Sigmoid colon (tissue), 7 donors: Measurements from ENCODE around the gene SDK2. TPM values are rescaled to one million over a fixed set of nuclear protein-coding genes. Genes with fewer than 3 reads are reported as not detected.
A peak's percentile ranks its signal among the peaks of the same experiment; 100 is the strongest.

Source experiments
- DNase-seq: peaks from one replicate; pipeline ENCODE4 v3.0.0-alpha.2; 2019
- H3K27ac ChIP-seq, 4 donors: fragments of 200-600 bp; sonication (generic); one replicate each; pipeline ENCODE4 v1.5.1; 2016 to 2019; ENCODE audit warnings: mild to moderate bottlenecking in 1 of 4
- H3K27me3 ChIP-seq, 3 donors: fragments of 200-600 bp; sonication (generic); one replicate each; pipeline ENCODE4 v1.5.1; 2019; ENCODE audit warnings: mild to moderate bottlenecking in 1 of 3
- H3K36me3 ChIP-seq, 4 donors: fragments of 200-600 bp; sonication (generic); one replicate each; pipeline ENCODE4 v1.5.1; 2016 to 2019
- H3K4me1 ChIP-seq, 4 donors: fragments of 200-600 bp; sonication (generic); one replicate each; pipeline ENCODE4 v1.5.1; 2017 to 2019
- H3K4me3 ChIP-seq, 4 donors: fragments of 200-600 bp; sonication (generic); one replicate each; pipeline ENCODE4 v1.5.1; 2017 to 2019; ENCODE audit warnings: mild to moderate bottlenecking in 2 of 4, moderate library complexity in 1 of 4
- H3K9me3 ChIP-seq, 4 donors: fragments of 200-600 bp in 3 of 4; sonication (generic) in 3 of 4; one replicate each; pipeline versions ENCODE4 v1.5.1 to v1.6.1; 2013 to 2019
- EP300 ChIP-seq, 4 donors: sonication (generic); formaldehyde crosslinking; IDR thresholded peaks; one replicate each; pipeline ENCODE4 v1.6.1; 2017; ENCODE audit warnings: antibody characterized with exemption in 4 of 4
- POLR2A ChIP-seq, 2 donors: fragments of 450-650 bp; IDR thresholded peaks; one replicate each; pipeline ENCODE4 v1.6.1; 2016; ENCODE audit warnings: antibody characterized with exemption in 2 of 2, mild to moderate bottlenecking in 2 of 2, moderate library complexity in 2 of 2
- POLR2AphosphoS5 ChIP-seq, 4 donors: sonication (generic); formaldehyde crosslinking; IDR thresholded peaks; one replicate each; pipeline ENCODE4 v1.6.1; 2017; ENCODE audit warnings: antibody characterized with exemption in 4 of 4
- WGBS, 2 donors: extraction: QIAGEN DNeasy Blood & Tissue Kit; methylation state at CpG; one replicate each; pipeline ENCODE4 v1.1.7; 2013; 5-methylcytosine and 5-hydroxymethylcytosine counted together
- intact Hi-C: fragments of 100-400 bp; cut with DNase I; formaldehyde crosslinking; loops from one replicate; pipeline ENCODE4 v1.15.1; 2023
- polyA plus RNA-seq, 3 donors: library from polyadenylated mRNA; stranded (reverse); fragments of 200-250 nt; gene quantifications; one replicate each; pipeline ENCODE4 v1.2.3, GENCODE V29; 2013
- total RNA-seq, 4 donors: library from RNA; depleted of rRNA; stranded (reverse); fragments of >200 nt; gene quantifications; one replicate each; pipeline ENCODE4 v1.1.0, GENCODE V29; 2016
- TF ChIP-seq, protein P1 (sequence below), 4 experiments: fragments of 450-650 bp in 3 of 4; fragments of 200-600 bp in 1 of 4; IDR thresholded peaks; one replicate each; pipeline ENCODE4 v1.5.1; 2016 to 2019; ENCODE audit warnings: antibody characterized with exemption in 4 of 4, mild to moderate bottlenecking in 3 of 4, moderate library complexity in 2 of 4
- donor health status: healthy with polysubstance abuse.
- donor health status: Bipolar disorder and iron deficiency.
- donor health status: healthy.

The SDK2 gene
- total and polyA plus RNA-seq, 7 donors: under 0.01 to 1.9 (median 0.71) TPM

DNA sequence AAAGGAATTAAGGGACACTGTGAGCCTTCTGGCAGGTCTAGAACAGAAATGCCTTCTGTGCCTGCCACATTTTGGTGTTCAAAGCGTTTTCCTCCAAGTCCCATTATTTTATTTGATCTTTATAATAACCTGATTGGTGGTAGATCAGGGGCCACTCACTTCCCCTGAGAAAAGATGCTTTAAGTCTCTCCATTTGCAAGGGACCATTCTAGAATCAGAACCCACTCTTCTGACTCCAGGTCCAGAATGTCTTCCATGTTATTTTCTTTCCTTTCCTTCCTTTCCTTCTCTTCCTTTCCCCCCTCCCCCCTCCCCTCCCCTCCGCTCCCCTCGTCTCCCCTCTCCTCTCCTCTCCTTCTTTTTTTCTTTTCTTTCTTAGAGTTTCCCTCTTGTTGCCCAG lies 313.2 kb downstream of the SDK2 start:
- no peak for TF ChIP-seq EP300 (IDR thresholded peaks at IDR 0.05)
- no peak for TF ChIP-seq POLR2AphosphoS5 (IDR thresholded peaks at IDR 0.05)
- TF ChIP-seq, protein P1, sequence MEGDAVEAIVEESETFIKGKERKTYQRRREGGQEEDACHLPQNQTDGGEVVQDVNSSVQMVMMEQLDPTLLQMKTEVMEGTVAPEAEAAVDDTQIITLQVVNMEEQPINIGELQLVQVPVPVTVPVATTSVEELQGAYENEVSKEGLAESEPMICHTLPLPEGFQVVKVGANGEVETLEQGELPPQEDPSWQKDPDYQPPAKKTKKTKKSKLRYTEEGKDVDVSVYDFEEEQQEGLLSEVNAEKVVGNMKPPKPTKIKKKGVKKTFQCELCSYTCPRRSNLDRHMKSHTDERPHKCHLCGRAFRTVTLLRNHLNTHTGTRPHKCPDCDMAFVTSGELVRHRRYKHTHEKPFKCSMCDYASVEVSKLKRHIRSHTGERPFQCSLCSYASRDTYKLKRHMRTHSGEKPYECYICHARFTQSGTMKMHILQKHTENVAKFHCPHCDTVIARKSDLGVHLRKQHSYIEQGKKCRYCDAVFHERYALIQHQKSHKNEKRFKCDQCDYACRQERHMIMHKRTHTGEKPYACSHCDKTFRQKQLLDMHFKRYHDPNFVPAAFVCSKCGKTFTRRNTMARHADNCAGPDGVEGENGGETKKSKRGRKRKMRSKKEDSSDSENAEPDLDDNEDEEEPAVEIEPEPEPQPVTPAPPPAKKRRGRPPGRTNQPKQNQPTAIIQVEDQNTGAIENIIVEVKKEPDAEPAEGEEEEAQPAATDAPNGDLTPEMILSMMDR (IDR thresholded peaks at IDR 0.05): no peak
- intact Hi-C loops: no loop called here

DNA sequence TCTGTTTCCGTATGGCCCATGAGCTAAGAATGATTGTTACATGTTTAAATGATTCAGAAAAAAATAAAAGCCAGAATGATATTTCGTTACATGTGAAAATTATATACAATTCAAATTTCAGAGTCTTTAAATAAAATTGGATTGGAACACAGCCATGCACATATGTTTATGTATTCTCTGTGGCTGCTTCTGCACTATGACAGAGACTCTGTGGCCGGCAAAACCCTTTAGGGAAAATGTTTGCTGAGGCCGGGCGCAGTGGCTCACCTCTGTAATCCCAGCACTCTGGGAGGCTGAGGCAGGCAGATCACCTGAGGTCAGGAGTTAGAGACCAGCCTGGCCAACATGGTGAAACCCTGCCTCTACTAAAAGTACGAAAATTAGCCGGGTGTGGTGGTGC lies 316.6 kb downstream of the SDK2 start:
- no peak overlapping the region for H3K27ac ChIP-seq
- no peaks in the 10 kb centered on the region for H3K9me3 ChIP-seq
- WGBS, 2 donors: 89 to 90% methylated on average over 7 of the region's 7 CpGs
- no peak for DNase-seq
- intact Hi-C loops: no loop called here
- H3K4me3 ChIP-seq: no peak overlapping the region
- peaks cover 0 to 15% (median 12%) of the 10 kb centered on the region in 4 donors for H3K4me1 ChIP-seq
- TF ChIP-seq, protein P1 (IDR thresholded peaks at IDR 0.05): no peak
- no peak for TF ChIP-seq POLR2A (IDR thresholded peaks at IDR 0.05)
- no peak for TF ChIP-seq POLR2AphosphoS5 (IDR thresholded peaks at IDR 0.05)
- no peaks in the 10 kb centered on the region for H3K27me3 ChIP-seq
- H3K36me3 ChIP-seq: no peaks in the 10 kb centered on the region

More for the DNA sequence above, 313.2 kb downstream of the SDK2 start:
- DNase-seq: no peak
- Histone ChIP-seq H3K9me3 (no peaks in the 10 kb centered on the region), H3K36me3 (no peaks in the 10 kb centered on the region), H3K27ac (no peak overlapping the region), H3K4me3 (no peak overlapping the region), H3K4me1 (peaks cover 0 to under 1% (median 0%) of the 10 kb centered on the region in 4 donors), H3K27me3 (no peaks in the 10 kb centered on the region)
- WGBS, 2 donors: 72 to 84% methylated on average over 3 of the region's 3 CpGs

DNA sequence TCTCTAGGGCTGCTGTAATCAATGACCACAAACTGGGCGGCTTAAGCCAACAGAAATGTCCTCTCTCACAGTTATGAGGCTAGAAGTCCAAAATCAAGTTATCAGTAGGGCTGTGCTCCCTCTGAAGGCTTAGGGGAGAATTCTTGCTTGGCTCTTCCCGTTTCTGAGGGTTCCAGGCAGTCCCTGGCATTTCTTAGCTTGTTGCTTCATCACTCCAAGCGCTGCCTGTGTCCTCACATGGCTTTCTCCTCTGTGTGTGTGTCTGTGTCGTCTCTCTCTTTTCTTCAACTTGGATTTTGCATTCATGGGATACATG lies 318.8 kb downstream of the SDK2 start:
- H3K9me3 ChIP-seq: no peaks in the 10 kb centered on the region
- peaks cover 0 to 15% (median 12%) of the 10 kb centered on the region in 4 donors for H3K4me1 ChIP-seq
- H3K36me3 ChIP-seq: no peaks in the 10 kb centered on the region
- intact Hi-C loops: no loop called here
- 57 to 65% methylated on average over 4 of the region's 4 CpGs for WGBS, 2 donors
- H3K27ac ChIP-seq: peak overlapping the region in 3 of 4 donors; percentile 20 to 70 (median 40)
- DNase-seq: peak; percentile 83
- no peak overlapping the region for H3K4me3 ChIP-seq
- TF ChIP-seq POLR2A (IDR thresholded peaks at IDR 0.05) (no peak), POLR2AphosphoS5 (IDR thresholded peaks at IDR 0.05) (peak in 3 of 4 donors; percentile 44 to 64 (median 54))
- H3K27me3 ChIP-seq: no peaks in the 10 kb centered on the region

DNA sequence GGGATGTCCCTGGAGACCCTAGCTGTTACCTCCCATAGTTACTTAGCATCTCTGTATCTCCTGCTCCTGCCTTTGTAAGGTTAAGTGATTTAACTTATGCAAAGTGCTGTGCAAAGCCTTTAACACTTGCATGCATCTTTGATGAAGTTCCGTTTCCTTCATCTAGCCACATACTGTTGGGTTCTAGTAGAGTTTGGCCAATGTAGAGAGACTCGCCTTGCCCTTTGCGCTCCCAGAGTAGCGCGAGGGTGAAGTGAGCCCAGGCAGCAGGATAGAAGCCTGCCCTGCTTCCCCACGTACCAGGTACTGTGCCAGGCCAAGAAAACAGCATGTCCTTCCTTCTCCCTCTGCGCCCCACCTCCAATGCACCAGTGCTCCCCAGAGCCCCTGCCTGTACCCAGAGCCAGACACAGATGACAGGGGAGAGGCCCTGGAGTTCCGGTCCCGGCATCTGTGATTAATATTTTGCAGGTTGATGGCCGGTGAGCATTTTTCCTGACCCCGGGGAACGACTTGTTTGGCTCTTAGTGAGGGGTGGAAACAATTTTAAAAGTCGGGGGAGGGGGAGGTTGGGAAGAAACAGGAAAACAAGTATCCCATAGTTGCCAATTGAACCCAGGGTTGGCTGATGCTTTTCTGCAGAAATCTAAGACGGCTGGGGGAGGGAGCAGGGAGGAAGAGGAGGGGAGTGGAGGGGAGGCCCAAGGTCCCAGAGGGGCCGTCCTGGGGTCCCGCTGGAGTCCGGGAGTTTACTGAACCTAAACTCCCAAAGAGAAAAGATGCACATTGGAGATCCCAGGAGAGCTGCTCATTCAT lies 319.3 kb downstream of the SDK2 start:
- Histone ChIP-seq H3K27me3 (no peaks in the 10 kb centered on the region), H3K4me3 (no peak overlapping the region), H3K4me1 (peaks cover 0 to 15% (median 12%) of the 10 kb centered on the region in 4 donors), H3K27ac (peak overlapping the region in 3 of 4 donors; percentile 20 to 70 (median 40)), H3K36me3 (no peaks in the 10 kb centered on the region), H3K9me3 (no peaks in the 10 kb centered on the region)
- WGBS, 2 donors: 75 to 83% methylated on average over 17 of the region's 17 CpGs
- no peak for DNase-seq
- intact Hi-C loops: no loop called here
- no peak for TF ChIP-seq EP300 (IDR thresholded peaks at IDR 0.05)
- no peak for TF ChIP-seq POLR2AphosphoS5 (IDR thresholded peaks at IDR 0.05)
- TF ChIP-seq, protein P1 (IDR thresholded peaks at IDR 0.05): no peak
- TF ChIP-seq POLR2A (IDR thresholded peaks at IDR 0.05): no peak

DNA sequence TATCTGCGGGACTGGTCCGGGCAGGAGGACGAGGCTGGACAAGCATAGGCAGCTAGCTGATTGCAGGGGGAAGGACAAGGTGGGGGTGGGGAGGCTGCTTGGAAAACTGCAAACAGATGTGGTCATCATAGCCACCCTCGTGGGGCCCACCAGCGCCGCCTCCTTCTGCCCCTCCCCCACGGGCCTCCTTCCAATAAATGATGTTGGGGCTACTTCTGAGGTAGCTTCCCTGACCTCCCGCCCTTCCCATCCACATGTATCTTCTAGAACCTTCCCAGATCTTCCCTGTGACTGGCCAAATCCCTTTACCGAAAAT lies 320.1 kb downstream of the SDK2 start:
- Histone ChIP-seq H3K9me3 (no peaks in the 10 kb centered on the region), H3K4me1 (peaks cover 0 to 15% (median 12%) of the 10 kb centered on the region in 4 donors), H3K27ac (no peak overlapping the region), H3K27me3 (no peaks in the 10 kb centered on the region), H3K4me3 (no peak overlapping the region), H3K36me3 (no peaks in the 10 kb centered on the region)
- DNase-seq: no peak
- no peak for TF ChIP-seq POLR2A (IDR thresholded peaks at IDR 0.05)
- peak in 1 of 4 donors; percentile 10 for TF ChIP-seq POLR2AphosphoS5 (IDR thresholded peaks at IDR 0.05)
- 65 to 66% methylated on average over 9 of the region's 9 CpGs for WGBS, 2 donors
- intact Hi-C loops: no loop called here
